ENCODE results near the gene ARHGAP15. TPM values are rescaled to one million over a fixed set of nuclear protein-coding genes. Genes with fewer than 3 reads are reported as not detected.

ARHGAP15 gene
- total and polyA plus RNA-seq, 3 experiments from 2014 or later = 41.3 to 328 (median 41.4) TPM

- peaks cover 3 to 27% (median 14%) of the 10 kb centered on the region in 3 donors for H3K4me1 Mint-ChIP-seq
- H3K27ac Mint-ChIP-seq = peak overlapping the region in 1 of 8 donors; percentile 22
- Histone ChIP-seq H3K4me3 (ENCODE audit: low read length) (no peak overlapping the region), H3K36me3 (ENCODE audit: insufficient read depth, low read length) (peaks cover 23% of the 10 kb centered on the region), H3K4me1 (ENCODE audit: insufficient read depth, low read length) (no peaks in the 10 kb centered on the region), H3K9me3 (ENCODE audit: low read length) (no peaks in the 10 kb centered on the region), H3K27me3 (ENCODE audit: insufficient read depth, low read length, poor library complexity, severe bottlenecking) (no peaks in the 10 kb centered on the region), H3K27ac (ENCODE audit: low read depth, low read length) (no peak overlapping the region)
- ChIA-PET CTCF (no interaction called here), POLR2A (no interaction called here)
- H3K27me3 Mint-ChIP-seq = peaks cover 0 to 1% of the 10 kb centered on the region in 2 donors
- H3K4me3 Mint-ChIP-seq = no peak overlapping the region
- no peak for DNase-seq
- H3K9me3 Mint-ChIP-seq = peaks cover 0 to 3% (median 0%) of the 10 kb centered on the region in 5 donors
- H3K36me3 Mint-ChIP-seq = peaks cover 47 to 83% (median 53%) of the 10 kb centered on the region in 3 donors
Observed at GRCh38 chr2:143623231-143623908, 494.2 kb downstream of the ARHGAP15 start.

GRCh38 chr2:143623909-143624260 lies 494.7 kb downstream of the ARHGAP15 start:
- DNase-seq = no peak
- Mint-ChIP-seq H3K4me3 (no peak overlapping the region), H3K4me1 (peaks cover 6 to 31% (median 18%) of the 10 kb centered on the region in 3 donors), H3K36me3 (peaks cover 47 to 85% (median 57%) of the 10 kb centered on the region in 3 donors), H3K27ac (no peak overlapping the region), H3K9me3 (peaks cover 0 to 3% (median 0%) of the 10 kb centered on the region in 5 donors), H3K27me3 (peaks cover 0 to 1% of the 10 kb centered on the region in 2 donors)
- H3K4me1 ChIP-seq (ENCODE audit: insufficient read depth, low read length) = no peaks in the 10 kb centered on the region
- ChIA-PET POLR2A (no interaction called here), CTCF (no interaction called here)
- H3K36me3 ChIP-seq (ENCODE audit: insufficient read depth, low read length) = peaks cover 23% of the 10 kb centered on the region
- H3K27me3 ChIP-seq (ENCODE audit: insufficient read depth, low read length, poor library complexity, severe bottlenecking) = no peaks in the 10 kb centered on the region
- H3K27ac ChIP-seq (ENCODE audit: low read depth, low read length) = no peak overlapping the region
- H3K4me3 ChIP-seq (ENCODE audit: low read length) = no peak overlapping the region
- no peaks in the 10 kb centered on the region for H3K9me3 ChIP-seq (ENCODE audit: low read length)

GRCh38 chr2:143629340-143629739 lies 500.1 kb downstream of the ARHGAP15 start:
- H3K4me1 ChIP-seq (ENCODE audit: insufficient read depth, low read length) = no peaks in the 10 kb centered on the region
- CTCF ChIA-PET = no interaction called here
- H3K36me3 ChIP-seq (ENCODE audit: insufficient read depth, low read length) = peaks cover 21% of the 10 kb centered on the region
- Mint-ChIP-seq H3K27ac (no peak overlapping the region), H3K36me3 (peaks cover 55 to 85% (median 58%) of the 10 kb centered on the region in 3 donors), H3K4me3 (no peak overlapping the region), H3K27me3 (peaks cover 0 to 4% of the 10 kb centered on the region in 2 donors), H3K9me3 (peaks cover 0 to 3% (median 0%) of the 10 kb centered on the region in 5 donors), H3K4me1 (peaks cover 14 to 46% (median 21%) of the 10 kb centered on the region in 3 donors)
- H3K9me3 ChIP-seq (ENCODE audit: low read length) = no peaks in the 10 kb centered on the region
- POLR2A ChIA-PET = no interaction called here
- H3K4me3 ChIP-seq (ENCODE audit: low read length) = no peak overlapping the region
- no peak overlapping the region for H3K27ac ChIP-seq (ENCODE audit: low read depth, low read length)
- no peaks in the 10 kb centered on the region for H3K27me3 ChIP-seq (ENCODE audit: insufficient read depth, low read length, poor library complexity, severe bottlenecking)
- DNase-seq = no peak

GRCh38 chr2:143632751-143633374 lies 503.6 kb downstream of the ARHGAP15 start:
- ChIA-PET POLR2A (no interaction called here), CTCF (no interaction called here)
- H3K4me3 ChIP-seq (ENCODE audit: low read length) = no peak overlapping the region
- Mint-ChIP-seq H3K27me3 (peaks cover 0 to 4% of the 10 kb centered on the region in 2 donors), H3K9me3 (peaks cover 6 to 23% (median 17%) of the 10 kb centered on the region in 5 donors), H3K4me1 (peaks cover 11 to 35% (median 14%) of the 10 kb centered on the region in 3 donors), H3K36me3 (peaks cover 55 to 81% (median 56%) of the 10 kb centered on the region in 3 donors), H3K4me3 (no peak overlapping the region), H3K27ac (peak overlapping the region in 1 of 8 donors; percentile 11)
- H3K9me3 ChIP-seq (ENCODE audit: low read length) = no peaks in the 10 kb centered on the region
- DNase-seq = no peak
- H3K36me3 ChIP-seq (ENCODE audit: insufficient read depth, low read length) = peaks cover 6% of the 10 kb centered on the region
- H3K27me3 ChIP-seq (ENCODE audit: insufficient read depth, low read length, poor library complexity, severe bottlenecking) = no peaks in the 10 kb centered on the region
- H3K4me1 ChIP-seq (ENCODE audit: insufficient read depth, low read length) = no peaks in the 10 kb centered on the region
- no peak overlapping the region for H3K27ac ChIP-seq (ENCODE audit: low read depth, low read length)

GRCh38 chr2:143633419-143633818 lies 504.2 kb downstream of the ARHGAP15 start:
- POLR2A ChIA-PET = no interaction called here
- H3K36me3 ChIP-seq (ENCODE audit: insufficient read depth, low read length) = peaks cover 6% of the 10 kb centered on the region

GRCh38 chr2:143635302-143635701 lies 506.1 kb downstream of the ARHGAP15 start:
- no peak overlapping the region for H3K4me3 Mint-ChIP-seq
- Histone ChIP-seq H3K4me1 (ENCODE audit: insufficient read depth, low read length) (no peaks in the 10 kb centered on the region), H3K27me3 (ENCODE audit: insufficient read depth, low read length, poor library complexity, severe bottlenecking) (no peaks in the 10 kb centered on the region), H3K4me3 (ENCODE audit: low read length) (no peak overlapping the region), H3K9me3 (ENCODE audit: low read length) (no peaks in the 10 kb centered on the region), H3K27ac (ENCODE audit: low read depth, low read length) (no peak overlapping the region), H3K36me3 (ENCODE audit: insufficient read depth, low read length) (peaks cover 12% of the 10 kb centered on the region)
- H3K27me3 Mint-ChIP-seq = peaks cover 0 to 2% of the 10 kb centered on the region in 2 donors
- H3K27ac Mint-ChIP-seq = no peak overlapping the region
- peaks cover 59 to 77% (median 59%) of the 10 kb centered on the region in 3 donors for H3K36me3 Mint-ChIP-seq
- ChIA-PET CTCF (interaction anchor here (0.6 kb wide), 1 partner anchor 53 kb away, joined by 3 read pairs; no protein-coding TSS in a partner anchor), POLR2A (no interaction called here)
- no peak for DNase-seq
- peaks cover 6 to 31% (median 10%) of the 10 kb centered on the region in 3 donors for H3K4me1 Mint-ChIP-seq
- peaks cover 6 to 23% (median 17%) of the 10 kb centered on the region in 5 donors for H3K9me3 Mint-ChIP-seq

More at GRCh38 chr2:143633419-143633818, 504.2 kb downstream of the ARHGAP15 start:
- CTCF ChIA-PET = no interaction called here
- Mint-ChIP-seq H3K27me3 (peaks cover 0 to 2% of the 10 kb centered on the region in 2 donors), H3K4me3 (no peak overlapping the region), H3K4me1 (peaks cover 9 to 35% (median 11%) of the 10 kb centered on the region in 3 donors), H3K27ac (peak overlapping the region in 3 of 8 donors; percentile 9 to 30 (median 25)), H3K36me3 (peaks cover 51 to 76% (median 52%) of the 10 kb centered on the region in 3 donors), H3K9me3 (peaks cover 6 to 23% (median 17%) of the 10 kb centered on the region in 5 donors)
- Histone ChIP-seq H3K4me1 (ENCODE audit: insufficient read depth, low read length) (no peaks in the 10 kb centered on the region), H3K4me3 (ENCODE audit: low read length) (no peak overlapping the region), H3K27me3 (ENCODE audit: insufficient read depth, low read length, poor library complexity, severe bottlenecking) (no peaks in the 10 kb centered on the region), H3K9me3 (ENCODE audit: low read length) (no peaks in the 10 kb centered on the region), H3K27ac (ENCODE audit: low read depth, low read length) (no peak overlapping the region)
- no peak for DNase-seq

GRCh38 chr2:143635936-143636335 lies 506.7 kb downstream of the ARHGAP15 start:
- H3K36me3 Mint-ChIP-seq = peaks cover 58 to 78% (median 65%) of the 10 kb centered on the region in 3 donors
- CTCF ChIA-PET = no interaction called here

GRCh38 chr2:143640826-143641225 lies 511.6 kb downstream of the ARHGAP15 start:
- Histone ChIP-seq H3K27me3 (ENCODE audit: insufficient read depth, low read length, poor library complexity, severe bottlenecking) (no peaks in the 10 kb centered on the region), H3K9me3 (ENCODE audit: low read length) (no peaks in the 10 kb centered on the region), H3K4me3 (ENCODE audit: low read length) (no peak overlapping the region), H3K27ac (ENCODE audit: low read depth, low read length) (no peak overlapping the region), H3K36me3 (ENCODE audit: insufficient read depth, low read length) (peaks cover 15% of the 10 kb centered on the region), H3K4me1 (ENCODE audit: insufficient read depth, low read length) (no peaks in the 10 kb centered on the region)
- H3K27me3 Mint-ChIP-seq = no peaks in the 10 kb centered on the region
- no peak overlapping the region for H3K27ac Mint-ChIP-seq
- peaks cover 50 to 76% (median 51%) of the 10 kb centered on the region in 3 donors for H3K36me3 Mint-ChIP-seq
- peaks cover 6 to 17% (median 13%) of the 10 kb centered on the region in 5 donors for H3K9me3 Mint-ChIP-seq
- ChIA-PET CTCF (no interaction called here), POLR2A (no interaction called here)
- no peak overlapping the region for H3K4me3 Mint-ChIP-seq
- H3K4me1 Mint-ChIP-seq = peaks cover 8 to 13% (median 11%) of the 10 kb centered on the region in 3 donors
- DNase-seq = no peak

More at GRCh38 chr2:143635936-143636335, 506.7 kb downstream of the ARHGAP15 start:
- DNase-seq = no peak
- Mint-ChIP-seq H3K4me3 (no peak overlapping the region), H3K4me1 (peaks cover 6 to 28% (median 8%) of the 10 kb centered on the region in 3 donors), H3K27me3 (peaks cover 0 to 2% of the 10 kb centered on the region in 2 donors), H3K9me3 (peaks cover 6 to 23% (median 17%) of the 10 kb centered on the region in 5 donors), H3K27ac (no peak overlapping the region)
- POLR2A ChIA-PET = no interaction called here
- Histone ChIP-seq H3K4me1 (ENCODE audit: insufficient read depth, low read length) (no peaks in the 10 kb centered on the region), H3K36me3 (ENCODE audit: insufficient read depth, low read length) (peaks cover 18% of the 10 kb centered on the region), H3K9me3 (ENCODE audit: low read length) (no peaks in the 10 kb centered on the region), H3K27me3 (ENCODE audit: insufficient read depth, low read length, poor library complexity, severe bottlenecking) (no peaks in the 10 kb centered on the region), H3K4me3 (ENCODE audit: low read length) (no peak overlapping the region), H3K27ac (ENCODE audit: low read depth, low read length) (no peak overlapping the region)

Measured in CD8-positive, alpha-beta memory T cell (primary cell).